GM23338 (cell line): ENCODE measurements around the gene ADORA1. TPM values are rescaled to one million over a fixed set of nuclear protein-coding genes. Genes with fewer than 3 reads are reported as not detected.

Experiments used
- CREB1 ChIP-seq: fragments of 250-450 bp; sonication (Bioruptor Pico); IDR thresholded peaks from 2 replicates; pipeline ENCODE4 v1.5.0; 2020; ENCODE audit warnings: low read depth, mild to moderate bottlenecking, moderate library complexity
- ETS1 ChIP-seq: IDR thresholded peaks from 2 replicates; pipeline ENCODE4 v1.6.1; 2016; ENCODE audit warnings: antibody characterized with exemption
- EZH2 ChIP-seq: fragments of 200-600 bp; sonication (generic); IDR thresholded peaks from one replicate; pipeline ENCODE4 v1.8.0; 2017; ENCODE audit warnings: antibody characterized with exemption, mild to moderate bottlenecking, low read depth; ENCODE audit not compliant: unreplicated experiment
- EZH2phosphoT487 ChIP-seq: fragments of 200-600 bp; sonication (generic); IDR thresholded peaks from one replicate; pipeline ENCODE4 v1.8.1; 2018; ENCODE audit warnings: antibody characterized with exemption; ENCODE audit not compliant: unreplicated experiment
- NANOG ChIP-seq: IDR thresholded peaks from 2 replicates; pipeline ENCODE4 v1.6.1; 2016; ENCODE audit warnings: antibody characterized with exemption, borderline replicate concordance
- STAT1 ChIP-seq: IDR thresholded peaks from one replicate; pipeline ENCODE4 v1.6.1; 2016; ENCODE audit warnings: antibody characterized with exemption; ENCODE audit not compliant: unreplicated experiment
- ZNF114 ChIP-seq: fragments of 250-450 bp; sonication (Bioruptor Pico); IDR thresholded peaks from 2 replicates; pipeline ENCODE4 v1.5.0; 2020; ENCODE audit warnings: mild to moderate bottlenecking, moderate library complexity
- ZNF331 ChIP-seq: fragments of 250-450 bp; sonication (Bioruptor Pico); IDR thresholded peaks from 2 replicates; pipeline ENCODE4 v1.5.0; 2020; ENCODE audit warnings: low read depth, mild to moderate bottlenecking, moderate library complexity
- ZNF462 ChIP-seq: fragments of 250-450 bp; sonication (Bioruptor Pico); IDR thresholded peaks from 2 replicates; pipeline ENCODE4 v1.5.0; 2020; ENCODE audit warnings: mild to moderate bottlenecking, moderate library complexity
- polyA plus RNA-seq: library from polyadenylated mRNA; unstranded; fragments of >200 nt; fragmentation: Nextera tagmentation; extraction: Ambion mirVana; gene quantifications from 2 replicates; pipeline ENCODE4 v1.2.1, GENCODE V29; 2016
- total RNA-seq: library from RNA; depleted of rRNA; stranded (reverse); fragments of >200 nt; shearing (Covaris generic); gene quantifications from 2 replicates; pipeline ENCODE4 v1.2.3, GENCODE V29; 2014
- TF ChIP-seq, protein P1 (sequence below), 2 experiments: fragments of 200-600 bp in 1 of 2; sonication (generic) in 1 of 2; conservative IDR thresholded peaks; 2 replicates each; pipeline versions ENCODE4 v1.5.1 to v1.6.1; 2016 to 2017; ENCODE audit warnings: antibody characterized with exemption in 2 of 2, low read depth in 2 of 2, mild to moderate bottlenecking in 2 of 2, moderate library complexity in 1 of 2

Gene ADORA1
- total and polyA plus RNA-seq, 2 experiments from 2014 or later = 0.63 to 1.8 TPM

DNA sequence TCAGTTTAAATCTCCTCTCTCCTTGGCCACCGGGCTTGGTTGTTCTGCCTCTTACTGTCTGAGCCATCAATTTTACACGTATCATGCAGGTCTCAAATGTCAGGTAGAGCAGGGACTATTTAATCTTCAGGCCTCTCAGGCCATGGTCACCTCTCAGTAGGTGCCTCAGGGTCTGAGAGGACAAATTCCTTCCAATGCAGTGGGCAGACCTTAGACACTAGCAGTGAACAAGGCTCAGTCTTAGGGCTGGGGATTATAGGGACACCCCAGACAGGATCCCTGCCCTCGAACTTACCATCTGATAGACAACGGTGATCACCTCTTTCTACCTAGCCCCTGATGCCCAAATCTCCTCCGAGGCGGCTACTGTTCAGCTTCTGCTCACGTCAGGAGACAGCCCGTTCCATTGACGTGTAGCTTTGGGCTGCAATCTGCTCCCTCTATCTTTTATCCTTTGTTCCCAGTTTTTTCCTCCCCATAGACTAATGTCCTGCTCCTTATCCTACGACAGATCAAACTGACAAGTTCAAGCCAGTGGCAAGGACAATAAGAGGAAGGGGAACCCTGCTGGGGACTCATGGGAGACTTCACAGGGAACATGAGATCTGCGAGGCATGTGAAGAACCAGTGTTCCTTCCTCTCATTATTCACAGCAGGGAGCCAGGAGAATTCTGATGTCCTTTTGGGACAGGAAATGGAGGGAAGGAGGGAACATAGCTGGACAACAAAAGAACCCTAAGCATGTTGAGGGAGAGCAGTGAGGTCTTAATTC is 40.3 kb upstream of the ADORA1 start (continued):
- TF ChIP-seq ZNF462 (CRISPR knock-in tag) (no peak), ZNF114 (CRISPR knock-in tag) (no peak), EZH2phosphoT487 (no peak), ZNF331 (CRISPR knock-in tag) (no peak), EZH2 (no peak), STAT1 (no peak), CREB1 (CRISPR knock-in tag) (no peak), ETS1 (no peak), NANOG (no peak)
- TF ChIP-seq, protein P1, sequence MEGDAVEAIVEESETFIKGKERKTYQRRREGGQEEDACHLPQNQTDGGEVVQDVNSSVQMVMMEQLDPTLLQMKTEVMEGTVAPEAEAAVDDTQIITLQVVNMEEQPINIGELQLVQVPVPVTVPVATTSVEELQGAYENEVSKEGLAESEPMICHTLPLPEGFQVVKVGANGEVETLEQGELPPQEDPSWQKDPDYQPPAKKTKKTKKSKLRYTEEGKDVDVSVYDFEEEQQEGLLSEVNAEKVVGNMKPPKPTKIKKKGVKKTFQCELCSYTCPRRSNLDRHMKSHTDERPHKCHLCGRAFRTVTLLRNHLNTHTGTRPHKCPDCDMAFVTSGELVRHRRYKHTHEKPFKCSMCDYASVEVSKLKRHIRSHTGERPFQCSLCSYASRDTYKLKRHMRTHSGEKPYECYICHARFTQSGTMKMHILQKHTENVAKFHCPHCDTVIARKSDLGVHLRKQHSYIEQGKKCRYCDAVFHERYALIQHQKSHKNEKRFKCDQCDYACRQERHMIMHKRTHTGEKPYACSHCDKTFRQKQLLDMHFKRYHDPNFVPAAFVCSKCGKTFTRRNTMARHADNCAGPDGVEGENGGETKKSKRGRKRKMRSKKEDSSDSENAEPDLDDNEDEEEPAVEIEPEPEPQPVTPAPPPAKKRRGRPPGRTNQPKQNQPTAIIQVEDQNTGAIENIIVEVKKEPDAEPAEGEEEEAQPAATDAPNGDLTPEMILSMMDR (conservative IDR thresholded peaks at IDR 0.05; ENCODE audit: low read depth in 2 of 2) = no peak
